ENCODE data around the gene SHROOM3. TPM values are rescaled to one million over a fixed set of nuclear protein-coding genes. Genes with fewer than 3 reads are reported as not detected.

SHROOM3 gene
- total and polyA plus RNA-seq, 2 donors (not counting 3 experiments of a cell fraction or from before 2014, with no cell fraction given) = 2.7 to 6.7 TPM

GRCh38 chr4:76616526-76616925, 181.5 kb downstream of the SHROOM3 start:
- no peak overlapping the region for H3K4me2 ChIP-seq (ENCODE audit: insufficient read depth, low read length)
- no peaks in the 10 kb centered on the region for H3K9me3 ChIP-seq (replicated peaks; ENCODE audit: control insufficient read depth, insufficient read depth, low read length)
- FAIRE-seq (no peak), DNase-seq (ENCODE audit: low read depth, low spot score) (no peak)
- no peak overlapping the region for H3K4me3 ChIP-seq (replicated peaks in 1 of 3; ENCODE audit: insufficient read depth in 1 of 3, low read depth in 1 of 3, low read length in 3 of 3)
- no peaks in the 10 kb centered on the region for H3K79me2 ChIP-seq (ENCODE audit: control insufficient read depth, insufficient read depth, low read length)
- no peak overlapping the region for H3K9ac ChIP-seq (replicated peaks; ENCODE audit: extremely low read depth, insufficient read depth, low read length)
- H3K27me3 ChIP-seq (ENCODE audit: control insufficient read depth in 2 of 2, insufficient read depth in 2 of 2, low read length in 2 of 2) = no peaks in the 10 kb centered on the region
- no TSS peak for BruUV-seq (replicated peaks)
- H3K9me1 ChIP-seq (replicated peaks; ENCODE audit: control insufficient read depth, extremely low read depth, insufficient read depth, low read length) = no peaks in the 10 kb centered on the region
- ChIA-PET POLR2A (no interaction called here), CTCF (no interaction called here)
- peaks cover 4% of the 10 kb centered on the region for H3K4me1 ChIP-seq (ENCODE audit: control insufficient read depth, extremely low read depth, insufficient read depth, low read length)
- intact Hi-C loops (cut with micrococcal nuclease) (no loop called here), dilution Hi-C loops (cut with MboI; ENCODE audit: extremely low pct_ligation_motif_present, low sequenced_read_pairs) (no loop called here)
- no peak overlapping the region for H2AFZ ChIP-seq (ENCODE audit: low read depth, low read length)
- H3K27ac ChIP-seq (ENCODE audit: insufficient read depth, low read depth, low read length) = no peak overlapping the region
- TF ChIP-seq EZH2 (IDR thresholded peaks at IDR 0.05; ENCODE audit: borderline replicate concordance, low read depth, low read length, severe bottlenecking) = no peak
- no peak for TF ChIP-seq JUN (IDR thresholded peaks at IDR 0.05; ENCODE audit: borderline replicate concordance, insufficient read depth, insufficient read length, low read depth)
- TF ChIP-seq CTCF (IDR thresholded peaks at IDR 0.05; ENCODE audit: extremely low read depth in 1 of 2, insufficient read depth in 1 of 2, low read depth in 1 of 2, low read length in 2 of 2) = no peak
- no peak for TF ChIP-seq GATA2 (IDR thresholded peaks at IDR 0.05; ENCODE audit: insufficient read depth, insufficient read length, low read depth, low read length)
- TF ChIP-seq MYC (IDR thresholded peaks at IDR 0.05; ENCODE audit: low read depth, low read length) = no peak
- no peak for TF ChIP-seq POLR2A (IDR thresholded peaks at IDR 0.05; ENCODE audit: low read depth, low read length)
- TF ChIP-seq MAX (IDR thresholded peaks at IDR 0.05; ENCODE audit: insufficient read depth, insufficient read length) = no peak
- TF ChIP-seq POLR2AphosphoS5 (IDR thresholded peaks at IDR 0.05; ENCODE audit: insufficient read depth, low read depth, low read length) = no peak
- TF ChIP-seq FOS (IDR thresholded peaks at IDR 0.05; ENCODE audit: borderline replicate concordance, insufficient read depth, low read length) = no peak
- H3K36me3 ChIP-seq (ENCODE audit: control insufficient read depth in 2 of 2, extremely low read depth in 1 of 2, insufficient read depth in 2 of 2, low read length in 2 of 2) = no peaks in the 10 kb centered on the region
- H4K20me1 ChIP-seq (replicated peaks; ENCODE audit: control insufficient read depth, extremely low read depth, insufficient read depth, low read length) = no peaks in the 10 kb centered on the region

All from endothelial cell of umbilical vein (primary cell).